Measurements from ENCODE around the gene CAMSAP1.

CAMSAP1 gene

DNA sequence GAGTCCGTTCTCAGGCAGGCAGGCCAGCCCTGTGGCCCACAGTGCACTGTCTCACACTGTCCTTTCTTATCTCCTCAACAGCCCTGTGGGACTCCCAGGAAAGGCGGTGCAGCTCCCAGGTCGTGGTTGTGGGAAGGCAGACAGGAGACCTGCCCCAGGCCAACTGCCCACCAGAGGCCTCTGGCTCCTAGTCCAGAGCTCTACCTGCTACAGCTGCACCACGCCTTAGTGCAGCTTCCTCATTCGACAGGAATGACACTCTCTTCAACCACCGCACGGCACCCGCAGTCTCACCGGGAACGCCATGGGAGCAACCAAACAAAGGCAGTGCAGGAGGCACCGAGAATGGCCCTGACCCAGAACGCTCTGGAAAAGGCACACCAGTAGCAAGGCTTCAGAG, 25.3 kb downstream of the CAMSAP1 start:
- DNase-seq (ENCODE audit: low spot score) = no peak

DNA sequence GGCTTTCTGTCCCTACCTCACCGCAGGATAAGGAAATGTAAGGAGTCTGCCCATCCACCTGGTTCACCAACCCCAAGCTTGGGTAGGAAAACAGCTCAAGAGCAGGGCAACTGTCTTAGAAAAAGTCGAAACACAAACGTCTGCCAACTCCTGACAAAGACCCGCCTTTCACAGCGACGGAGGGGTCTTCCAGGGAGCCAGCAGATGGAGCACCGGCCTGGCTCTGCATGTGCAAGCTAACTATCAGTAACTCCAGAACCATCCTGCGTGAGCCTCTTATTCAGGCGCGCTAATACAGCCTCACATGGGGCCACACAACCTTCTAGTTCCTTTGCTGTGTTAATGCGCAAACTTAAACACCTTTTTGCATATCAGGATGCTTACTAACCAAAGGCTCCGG, 26.9 kb downstream of the CAMSAP1 start:
- no peak for DNase-seq (ENCODE audit: low spot score)

GRCh38 chr9:135879619-135880018, 27.7 kb downstream of the CAMSAP1 start:
- no peak for DNase-seq (ENCODE audit: low spot score)

- DNase-seq (ENCODE audit: low spot score) = no peak
Measured at GRCh38 chr9:135879237-135879601, 28.1 kb downstream of the CAMSAP1 start.

- no peak for DNase-seq (ENCODE audit: low spot score)
Measured at GRCh38 chr9:135878528-135879236, 28.7 kb downstream of the CAMSAP1 start.

DNA sequence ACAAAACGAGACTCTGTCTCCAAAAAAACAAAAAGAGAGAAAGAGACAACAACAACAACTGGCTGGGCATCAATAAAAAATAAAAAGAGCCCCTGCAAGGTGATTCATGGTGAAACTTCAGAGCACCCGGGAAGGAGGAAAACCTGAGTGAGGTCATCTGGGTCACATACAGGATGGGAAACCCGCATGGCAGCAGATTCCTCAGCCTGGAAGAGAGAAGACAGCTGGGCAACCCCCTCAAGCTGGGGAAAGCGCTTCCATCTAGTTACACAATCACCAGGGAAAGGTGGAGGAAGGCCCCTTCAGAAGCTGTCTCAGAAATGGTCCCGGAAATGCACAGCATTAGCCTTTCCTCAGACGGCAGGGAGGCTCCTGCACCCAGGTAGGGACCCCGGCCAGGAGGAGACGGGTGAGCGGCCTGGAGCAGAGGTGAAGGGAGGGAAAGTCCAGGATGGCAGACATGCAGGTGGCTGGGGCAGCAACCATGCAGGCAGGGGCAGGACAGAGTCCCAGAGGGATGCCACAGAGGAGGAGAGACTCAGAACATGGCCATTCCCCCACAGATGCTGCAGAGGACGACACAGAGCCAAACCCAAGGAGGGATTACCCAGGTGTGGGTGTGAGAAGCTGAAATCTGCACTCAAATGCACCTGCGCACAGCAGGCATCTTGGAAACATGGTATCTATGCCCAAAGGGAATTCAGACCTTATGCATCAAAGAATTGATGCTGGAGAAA, 29.4 kb downstream of the CAMSAP1 start:
- no peak for DNase-seq (ENCODE audit: low spot score)

DNA sequence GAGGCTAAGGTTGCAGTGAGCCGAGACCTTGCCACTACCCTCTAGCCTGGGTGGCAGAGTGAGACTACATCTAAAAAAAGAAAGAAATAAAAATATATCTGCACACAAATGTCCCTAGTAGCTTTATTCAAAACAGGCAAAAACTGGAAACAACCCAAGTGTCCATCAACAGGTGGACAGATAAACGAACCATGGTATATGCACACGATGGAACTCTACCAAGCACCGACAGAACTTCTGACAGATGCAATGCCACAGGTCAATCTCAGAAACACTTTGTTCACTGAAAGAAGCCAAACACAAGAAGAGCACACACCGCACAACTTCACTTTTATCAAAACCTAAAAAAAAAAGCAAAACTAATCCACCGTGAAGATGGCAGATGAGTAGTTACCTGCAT, 30.4 kb downstream of the CAMSAP1 start:
- DNase-seq (ENCODE audit: low spot score) = no peak

DNA sequence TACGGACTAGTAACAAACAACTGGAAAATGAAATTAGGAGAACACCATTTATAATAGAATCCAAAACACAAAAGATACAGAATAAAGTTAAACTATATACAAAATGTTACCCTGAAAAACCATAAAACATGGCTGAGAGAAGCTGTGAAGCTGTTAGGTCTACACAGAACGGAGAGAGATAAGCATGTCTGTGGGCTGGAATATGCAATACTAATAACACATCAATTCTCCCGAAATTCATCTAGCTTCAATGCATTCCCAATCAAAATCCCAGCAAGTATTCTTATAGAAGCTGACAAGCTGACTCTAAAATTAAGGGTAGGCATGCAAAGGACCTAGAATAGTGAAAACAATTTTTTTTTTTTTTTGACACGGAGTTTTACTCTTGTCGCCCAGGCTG, 32.5 kb downstream of the CAMSAP1 start:
- no peak for DNase-seq (ENCODE audit: low spot score)

DNA sequence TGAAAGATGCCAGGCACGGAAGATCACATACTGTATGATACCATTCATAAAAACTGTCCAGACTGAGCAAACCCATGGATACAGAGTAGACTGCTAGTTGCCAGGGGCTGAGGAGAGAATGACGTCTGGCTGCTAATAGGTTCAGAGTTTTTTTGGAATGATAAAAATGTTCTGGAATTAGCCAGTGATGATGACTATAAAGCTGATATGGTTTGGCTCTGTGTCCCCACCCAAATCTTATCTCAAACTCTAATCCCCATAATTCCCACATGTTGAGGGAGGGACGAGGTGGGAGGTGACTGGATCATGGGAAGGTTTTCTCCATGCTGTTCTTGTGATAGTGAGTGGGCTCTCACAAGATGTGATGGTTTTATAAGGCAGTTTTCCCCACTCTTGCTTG, 37.4 kb downstream of the CAMSAP1 start:
- DNase-seq (ENCODE audit: low spot score) = no peak

DNA sequence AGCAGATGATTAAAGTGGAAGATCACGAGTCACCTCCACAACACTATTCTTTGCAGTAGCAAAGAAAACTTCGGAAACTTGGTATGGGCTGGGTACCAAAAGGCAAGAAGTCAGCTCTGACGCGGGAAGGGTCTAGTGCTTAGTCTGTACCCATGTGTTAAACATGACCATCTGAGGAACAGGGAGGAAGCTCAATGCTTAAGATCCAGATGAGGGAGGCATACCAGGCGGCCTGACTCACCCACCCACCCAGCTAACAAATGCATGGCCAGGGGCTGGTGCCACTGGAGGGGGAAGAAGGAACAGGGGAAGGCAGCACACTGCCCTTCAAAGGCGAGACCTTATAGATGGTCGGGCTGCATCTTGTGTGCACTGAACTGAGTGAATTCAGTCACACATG, 41.8 kb downstream of the CAMSAP1 start:
- no peak for DNase-seq (ENCODE audit: low spot score)

DNA sequence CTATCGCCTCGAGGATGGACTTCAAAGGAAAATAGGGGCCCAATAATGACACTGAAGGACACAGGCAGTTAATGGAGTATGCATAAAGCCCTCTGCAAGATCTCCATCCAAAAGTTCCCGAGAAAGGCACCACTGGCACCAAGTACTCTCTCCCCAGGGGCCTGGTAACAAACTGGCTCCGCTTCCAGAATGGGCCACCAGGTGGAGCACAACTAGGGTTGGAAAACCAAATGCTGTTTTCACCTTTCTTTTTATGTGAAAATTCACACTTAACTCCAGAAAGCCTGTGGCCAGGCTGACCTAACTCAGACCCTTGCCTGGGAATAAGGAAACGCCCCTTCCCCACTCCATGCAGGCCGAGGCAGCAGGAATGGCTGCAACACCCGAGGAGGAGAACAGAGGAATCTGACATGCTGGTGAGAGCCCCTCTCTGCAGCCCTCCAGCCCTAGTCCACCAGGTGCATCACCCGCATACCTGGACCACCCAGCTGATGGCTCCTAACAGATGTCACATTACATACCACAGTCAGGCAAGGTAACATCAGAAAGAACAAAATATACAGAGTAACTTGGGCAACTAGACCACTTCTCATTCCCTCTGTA, 42.8 kb downstream of the CAMSAP1 start:
- DNase-seq (ENCODE audit: low spot score) = peak; percentile 41

- DNase-seq (ENCODE audit: low spot score) = no peak
Measured at GRCh38 chr9:135862809-135863208, 44.5 kb downstream of the CAMSAP1 start.

DNA sequence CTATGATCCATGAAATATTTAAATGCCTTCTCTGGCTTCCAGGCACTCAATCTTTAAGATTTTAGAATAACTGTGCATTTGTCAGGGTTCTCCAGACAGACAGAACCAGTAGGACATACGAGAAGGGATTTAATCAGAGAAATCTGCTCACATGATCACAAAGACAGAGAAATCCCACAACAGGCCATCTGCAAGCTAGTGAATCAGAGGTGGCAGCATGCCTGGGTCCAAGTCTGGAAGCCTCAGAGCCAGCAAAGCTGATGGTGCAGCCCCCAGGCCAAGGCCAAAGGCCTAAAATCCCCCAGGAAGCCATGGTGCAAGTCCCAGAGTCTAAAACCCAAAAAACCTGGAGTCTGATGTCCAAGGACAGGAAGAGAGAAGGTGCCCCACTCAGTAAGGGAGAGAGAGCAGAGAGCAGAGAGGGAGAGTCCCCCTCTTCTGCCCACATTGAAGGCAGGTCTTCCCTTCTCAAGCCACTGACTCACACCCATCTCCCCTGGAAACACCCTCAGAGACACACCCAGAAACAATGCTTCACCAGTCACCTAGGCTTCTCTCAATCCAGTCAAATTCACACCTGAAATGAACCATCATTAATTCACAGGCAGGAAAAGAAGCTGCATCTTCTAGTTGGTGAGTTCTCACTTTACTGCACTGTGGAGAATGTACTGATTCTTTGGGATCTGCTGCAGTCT, 48.7 kb downstream of the CAMSAP1 start:
- DNase-seq (ENCODE audit: low spot score) = no peak

DNA sequence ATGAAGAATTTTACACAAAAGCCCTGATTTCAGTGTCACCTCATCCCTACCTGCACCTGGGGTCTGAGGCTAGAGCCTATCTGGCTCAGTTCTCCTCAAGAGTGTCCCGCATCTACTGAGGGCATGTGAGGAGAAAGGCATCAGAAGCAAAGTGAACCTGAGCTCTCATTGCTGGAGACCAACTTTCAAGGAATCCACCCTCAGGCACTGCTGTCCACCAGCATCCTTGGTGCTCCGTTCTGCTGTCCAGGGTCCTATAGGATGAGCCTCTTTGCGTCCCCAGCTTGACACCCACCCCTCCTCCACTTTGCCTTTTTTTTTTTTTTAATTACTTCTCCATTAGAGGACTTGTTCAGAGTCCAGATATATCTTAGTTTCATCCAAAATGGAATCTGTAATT, 49.5 kb downstream of the CAMSAP1 start:
- DNase-seq (ENCODE audit: low spot score) = no peak

DNA sequence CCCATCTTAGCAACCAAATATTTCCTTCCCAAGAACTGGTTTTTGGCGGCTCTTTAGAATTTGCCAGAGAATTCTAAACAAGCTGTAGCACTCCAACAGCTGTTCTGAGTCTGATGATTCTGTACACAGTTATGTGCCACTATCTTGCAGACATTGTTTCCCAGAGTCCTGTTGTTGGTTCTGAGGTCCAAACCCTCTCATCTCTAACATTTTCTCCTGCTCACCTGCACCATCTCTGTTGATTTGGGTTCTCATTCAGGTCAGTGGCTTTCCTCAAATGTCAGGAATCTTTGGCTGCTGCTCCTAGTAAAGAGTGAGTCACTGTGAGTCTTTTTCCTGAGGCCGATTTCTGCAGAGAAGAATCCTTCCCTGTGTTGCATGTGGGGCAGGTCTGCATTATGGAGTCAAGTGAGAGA, 50.0 kb downstream of the CAMSAP1 start:
- DNase-seq (ENCODE audit: low spot score) = no peak

- no peak for DNase-seq (ENCODE audit: low spot score)
Measured at GRCh38 chr9:135851748-135852147, 55.6 kb downstream of the CAMSAP1 start.

DNA sequence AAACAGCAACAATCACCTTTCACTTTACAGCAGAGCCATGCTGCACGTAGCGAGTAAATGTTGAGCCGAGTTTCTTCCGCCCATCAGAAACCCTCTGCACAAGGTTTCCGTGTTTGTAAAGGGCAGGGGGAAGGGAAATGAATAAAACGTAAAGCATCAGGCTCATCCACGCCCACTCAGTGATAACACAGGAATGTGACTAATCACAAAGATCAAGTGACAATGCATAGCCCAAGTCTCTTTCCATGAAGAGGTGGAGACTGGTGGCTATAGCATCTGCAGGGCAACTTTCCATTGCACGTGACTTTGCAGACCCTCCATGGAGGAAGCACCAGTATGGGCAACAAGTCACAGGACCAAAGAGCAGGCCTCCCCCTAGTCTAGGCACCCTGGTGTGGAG, 56.6 kb downstream of the CAMSAP1 start:
- DNase-seq (ENCODE audit: low spot score) = no peak

DNA sequence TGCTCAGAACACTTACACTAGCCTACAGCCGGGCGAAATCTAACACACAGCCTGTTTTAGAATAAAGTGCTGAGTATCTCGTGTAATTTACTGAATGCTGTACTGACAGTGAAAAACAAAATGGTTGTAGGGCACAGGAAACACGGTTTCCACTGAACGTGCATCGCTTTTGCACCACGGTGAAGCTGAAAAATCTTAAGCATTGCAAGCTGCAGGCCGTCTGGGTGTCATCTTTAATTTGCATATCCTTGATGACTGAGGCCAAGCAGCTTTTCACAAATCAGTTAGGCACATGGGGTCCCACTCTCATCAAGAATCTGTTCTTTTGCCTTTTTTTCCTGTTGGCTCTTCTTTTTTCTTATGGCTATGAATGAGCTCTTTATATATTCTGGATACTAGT, 58.2 kb downstream of the CAMSAP1 start:
- no peak for DNase-seq (ENCODE audit: low spot score)

DNA sequence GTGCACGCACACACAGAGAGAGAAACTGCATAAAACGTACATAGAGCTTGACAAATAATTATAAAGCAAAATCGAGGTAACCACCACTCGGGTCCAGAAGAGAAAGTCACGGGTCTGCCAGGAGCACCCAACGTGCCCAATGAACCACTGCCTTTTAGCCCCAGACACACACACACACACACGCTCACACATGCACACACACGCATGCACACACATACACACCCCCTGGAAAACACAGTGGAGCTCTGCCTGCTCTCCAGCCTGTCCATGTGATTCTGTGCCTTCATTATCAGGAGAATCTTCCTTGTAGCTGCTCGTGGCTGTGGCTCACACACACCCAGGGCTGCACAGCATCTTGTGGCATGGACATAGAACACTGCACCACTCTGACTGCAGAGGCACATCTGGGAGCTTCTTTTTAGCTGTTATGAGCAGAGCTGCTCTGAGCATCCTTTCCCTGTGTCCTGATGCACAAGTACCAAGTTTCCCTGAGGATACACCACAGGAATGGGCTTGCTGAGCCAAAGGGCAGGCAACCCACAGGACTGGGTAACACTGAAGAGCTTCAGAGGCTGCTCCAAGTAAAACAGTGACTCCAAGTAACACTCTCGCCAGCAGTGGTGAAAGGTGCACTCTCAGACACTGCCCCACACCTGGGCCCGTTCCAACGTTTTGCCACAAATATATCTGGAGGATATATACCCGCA, 58.9 kb downstream of the CAMSAP1 start:
- peak; percentile 19 for DNase-seq (ENCODE audit: low spot score)

DNA sequence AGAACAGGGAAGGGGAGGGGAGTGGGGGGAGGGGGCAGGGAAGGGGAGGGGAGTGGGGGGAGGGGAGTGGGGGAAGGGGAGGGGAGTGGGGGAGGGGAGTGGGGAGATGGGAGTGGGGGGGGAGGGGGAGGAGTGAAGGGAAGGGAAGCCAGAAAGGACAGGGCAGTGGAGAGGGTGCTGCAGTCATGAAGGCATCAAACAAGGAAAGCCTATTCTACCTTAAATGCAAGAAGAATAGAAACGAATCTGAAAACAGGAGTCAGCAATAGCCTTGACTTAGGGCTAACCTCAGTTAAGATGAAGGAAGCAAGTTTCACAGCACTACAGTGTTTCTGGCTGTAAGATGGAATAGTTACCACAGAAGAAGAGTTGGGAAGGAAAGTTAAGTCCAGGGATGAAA, 59.5 kb downstream of the CAMSAP1 start:
- DNase-seq (ENCODE audit: low spot score) = no peak

DNA sequence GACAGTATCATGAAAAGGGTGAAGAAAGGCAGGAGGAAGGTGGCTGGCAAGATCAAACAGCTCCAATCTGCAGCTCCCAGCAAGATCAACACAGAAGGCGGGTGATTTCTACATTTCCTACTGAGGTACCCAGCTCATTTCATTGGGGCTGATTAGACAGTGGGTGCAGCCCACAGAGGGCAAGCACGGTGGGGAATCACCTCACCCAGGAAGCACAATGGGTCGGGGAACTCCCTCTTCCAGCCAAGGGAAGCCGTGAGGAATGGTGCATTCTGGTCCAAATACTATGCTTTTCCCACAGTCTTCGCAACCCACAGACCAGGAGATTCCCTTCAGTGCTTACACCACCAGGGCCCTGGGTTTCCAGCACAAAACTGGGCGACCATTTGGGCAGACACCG, 66.8 kb downstream of the CAMSAP1 start:
- no peak for DNase-seq (ENCODE audit: low spot score)

DNA sequence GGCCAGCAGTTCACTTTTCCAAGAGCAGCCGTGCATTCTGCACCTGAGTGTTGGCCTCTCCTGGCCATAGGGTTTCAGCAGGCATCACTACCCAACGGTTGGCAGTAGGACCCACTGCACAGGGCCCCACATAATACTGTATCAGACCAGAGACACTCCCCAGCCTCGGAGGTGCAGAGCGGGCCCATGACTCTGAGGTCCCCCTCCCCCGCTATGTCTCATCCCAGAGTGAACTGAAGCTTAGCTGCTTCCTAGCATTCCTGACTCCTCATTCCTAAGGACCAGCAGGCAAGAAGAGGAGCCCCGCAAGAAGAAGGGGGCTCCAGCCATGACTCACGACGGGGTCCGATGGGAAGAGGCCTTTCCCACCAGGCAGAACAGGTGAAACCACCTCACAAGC, 67.2 kb downstream of the CAMSAP1 start:
- DNase-seq (ENCODE audit: low spot score) = no peak
